Measurements from ENCODE around the gene TMEM134. TPM values are rescaled to one million over a fixed set of nuclear protein-coding genes. Genes with fewer than 3 reads are reported as not detected.

The TMEM134 gene
- total and polyA plus RNA-seq, 2 of the 4 experiments (the other 2 are of a cell fraction): 12.5 to 55.0 TPM

GRCh38 chr11:67439321-67440228, 29.5 kb downstream of the TMEM134 start (continued):
- no peak for TF ChIP-seq NFE2L2 (IDR thresholded peaks at IDR 0.05; ENCODE audit: low read depth, low read length)

GRCh38 chr11:67438158-67438902, 30.7 kb downstream of the TMEM134 start:
- H3K4me3 ChIP-seq (ENCODE audit: insufficient read depth, low read depth, low read length): no peak overlapping the region
- peaks cover 8% of the 10 kb centered on the region; the same call in 1 of the 2 replicates for H3K9me1 ChIP-seq (ENCODE audit: insufficient read depth, low read length)
- dilution Hi-C loops (cut with HindIII; ENCODE audit: low sequenced_read_pairs, unreplicated experiment): no loop called here
- in situ Hi-C loops (cut with MboI; ENCODE audit: low sequenced_read_pairs): no loop called here
- ChIA-PET POLR2A (ENCODE audit: unreplicated experiment) (interaction anchor here (0.5 kb wide), 1 partner anchor 31 kb away, joined by 12 read pairs; no protein-coding TSS in a partner anchor), CTCF (no interaction called here)
- WGBS, 2 experiments (ENCODE audit: extremely low coverage in 2 of 2, insufficient read length in 1 of 2): 88% methylated on average over 8 of the region's 41 CpGs; no CpG with 5 or more reads in 1 of the 2 experiments
- H2AK5ac ChIP-seq (ENCODE audit: low read depth, low read length): no peak overlapping the region
- H2AFZ ChIP-seq (replicated peaks; ENCODE audit: low read length, poor library complexity): no peak overlapping the region
- H3K23ac ChIP-seq (ENCODE audit: low read depth, low read length): no peak overlapping the region
- intact Hi-C loops (cut with micrococcal nuclease): no loop called here
- H4K20me1 ChIP-seq (ENCODE audit: insufficient read depth, low read length): peaks cover 8% of the 10 kb centered on the region
- no peaks in the 10 kb centered on the region for H3K27me3 ChIP-seq (ENCODE audit: control insufficient read depth, insufficient read depth, low read length)
- no TSS peak for BruUV-seq (replicated peaks)
- H2BK120ac ChIP-seq (ENCODE audit: low read depth, low read length): no peak overlapping the region
- no peak for DNase-seq
- H3K18ac ChIP-seq (ENCODE audit: low read depth, low read length): no peak overlapping the region
- H3K14ac ChIP-seq (replicated peaks; ENCODE audit: low read depth, low read length): no peak overlapping the region
- H4K5ac ChIP-seq (ENCODE audit: low read depth, low read length): no peak overlapping the region
- no peak overlapping the region for H3K27ac ChIP-seq (ENCODE audit: insufficient read depth, low read length)
- no peaks in the 10 kb centered on the region for H3K9me3 ChIP-seq (ENCODE audit: control insufficient read depth, insufficient read depth, low read length)
- peaks cover 2% of the 10 kb centered on the region; the same call in 1 of the 2 replicates for H3K4me1 ChIP-seq (ENCODE audit: control insufficient read depth, insufficient read depth, low read length)
- H3K9ac ChIP-seq (ENCODE audit: low read depth, low read length): no peak overlapping the region
- no peak overlapping the region for H4K8ac ChIP-seq (ENCODE audit: low read depth in 2 of 2, low read length in 2 of 2)
- H2BK5ac ChIP-seq (ENCODE audit: low read depth, low read length, poor library complexity, severe bottlenecking): no peak overlapping the region
- H3K4me2 ChIP-seq (ENCODE audit: low read depth, low read length): no peak overlapping the region
- no peak overlapping the region for H2BK20ac ChIP-seq (ENCODE audit: low read depth, low read length)
- no peak overlapping the region for H4K91ac ChIP-seq (ENCODE audit: insufficient read depth, low read depth, low read length)
- H2BK15ac ChIP-seq (ENCODE audit: low read depth, low read length): no peak overlapping the region
- H3K56ac ChIP-seq (ENCODE audit: extremely low read depth, insufficient read depth, low read length): no peak overlapping the region
- H3K79me1 ChIP-seq (ENCODE audit: low read depth in 1 of 2, low read length in 2 of 2): peaks cover 8 to 26% of the 10 kb centered on the region in 2 experiments
- H3K36me3 ChIP-seq (ENCODE audit: control insufficient read depth, insufficient read depth, low read length): peaks cover 55% of the 10 kb centered on the region
- no peak overlapping the region for H2AK9ac ChIP-seq (replicated peaks; ENCODE audit: low read depth, low read length, poor library complexity)
- no peak for ATAC-seq (ENCODE audit: low read depth)
- H3K4ac ChIP-seq (ENCODE audit: low read depth, low read length): no peak overlapping the region
- TF ChIP-seq SMC3 (IDR thresholded peaks at IDR 0.05; ENCODE audit: low read depth, low read length) (no peak), RAD21 (IDR thresholded peaks at IDR 0.05; ENCODE audit: low read length) (no peak)

Data from IMR-90 (cell line).